A549 (cell line): ENCODE results near the gene DHX16. TPM values are rescaled to one million over a fixed set of nuclear protein-coding genes. Genes with fewer than 3 reads are reported as not detected.

Source experiments
- ATAC-seq, 2 experiments: fragments of 200-7000 bp in 1 of 2; fragments of >200 bp in 1 of 2; cut with Nextera tagmentation in 1 of 2; cut with Tn5 transposase in 1 of 2; 3 replicates each; pipeline versions ENCODE4 v1.8.0 to v1.9.1; 2018 to 2020; ENCODE audit warnings: mild to moderate bottlenecking in 1 of 2, moderate library complexity in 1 of 2
- CTCF ChIA-PET: fragments of 300-600 bp; sonication (Branson Sonifier 250); formaldehyde crosslinking; extraction: SDS; loops from one replicate; lab custom pipeline; 2021; ENCODE audit warnings: antibody characterized with exemption, inconsistent platforms; lab: Yijun Ruan, JAX
- POLR2A ChIA-PET: fragments of 350-600 bp; formaldehyde crosslinking; extraction: SDS; loops from one replicate; lab custom pipeline; 2021; ENCODE audit warnings: antibody characterized with exemption, inconsistent platforms; lab: Yijun Ruan, JAX
- DNase-seq, 2 experiments: peaks; one replicate each; pipeline versions ENCODE4 v3.0.0 to v3.0.0-alpha.2; 2011 to 2016; ENCODE audit warnings: low read depth in 1 of 2, low spot score in 1 of 2
- FAIRE-seq: peaks from 2 replicates; lab custom pipeline; 2011; peaks lifted over from hg19 to GRCh38; lab: Jason Lieb, UNC
- H3K27ac ChIP-seq, 2 experiments: fragments of >200 bp; sonication (Bioruptor Twin); formaldehyde crosslinking; 3 replicates each; pipeline ENCODE4 v1.5.1; 2016 to 2017
- H3K4me1 ChIP-seq: fragments of >200 bp; sonication (Bioruptor Twin); formaldehyde crosslinking; 3 replicates; pipeline ENCODE4 v1.6.1; 2016
- H3K4me2 ChIP-seq: fragments of >200 bp; sonication (Bioruptor Twin); formaldehyde crosslinking; 3 replicates; pipeline ENCODE4 v1.6.1; 2016
- H3K4me3 ChIP-seq: fragments of >200 bp; sonication (Bioruptor Twin); formaldehyde crosslinking; 3 replicates; pipeline ENCODE4 v1.5.1; 2016
- H3K9me3 ChIP-seq: fragments of >200 bp; sonication (Bioruptor Twin); formaldehyde crosslinking; 3 replicates; pipeline ENCODE4 v1.6.1; 2016
- BHLHE40 ChIP-seq: IDR thresholded peaks from 2 replicates; pipeline ENCODE4 v1.6.1; 2012; ENCODE audit warnings: low read depth, low read length, inconsistent platforms
- CHD4 ChIP-seq: fragments of 200-600 bp; sonication (generic); IDR thresholded peaks from 2 replicates; pipeline ENCODE4 v1.6.1; 2016; ENCODE audit warnings: antibody characterized with exemption, mild to moderate bottlenecking, borderline replicate concordance
- EHMT2 ChIP-seq: fragments of 200-600 bp; sonication (generic); IDR thresholded peaks from 2 replicates; pipeline ENCODE4 v1.6.1; 2016; ENCODE audit warnings: antibody characterized with exemption, low read depth, mild to moderate bottlenecking, moderate library complexity
- ESRRA ChIP-seq: fragments of 150-350 bp; IDR thresholded peaks from 2 replicates; pipeline ENCODE4 v1.6.1; 2014; ENCODE audit warnings: mild to moderate bottlenecking, low read length, borderline replicate concordance
- FOXS1 ChIP-seq: fragments of 250-450 bp; sonication (Bioruptor Pico); IDR thresholded peaks from 2 replicates; pipeline ENCODE4 v1.5.0; 2020; ENCODE audit warnings: mild to moderate bottlenecking, moderate library complexity
- HDAC2 ChIP-seq: fragments of 200-600 bp; sonication (generic); IDR thresholded peaks from 2 replicates; pipeline ENCODE4 v1.6.1; 2016
- HMGXB4 ChIP-seq: fragments of 250-450 bp; sonication (Bioruptor Pico); IDR thresholded peaks from 2 replicates; pipeline ENCODE4 v1.5.0; 2021; ENCODE audit warnings: mild to moderate bottlenecking, moderate library complexity, borderline replicate concordance
- HOXA7 ChIP-seq: fragments of 250-450 bp; sonication (Bioruptor Pico); IDR thresholded peaks from 2 replicates; pipeline ENCODE4 v1.5.0; 2020; ENCODE audit warnings: mild to moderate bottlenecking, moderate library complexity
- HOXB13 ChIP-seq: fragments of 250-450 bp; sonication (Bioruptor Pico); IDR thresholded peaks from 2 replicates; pipeline ENCODE4 v1.5.0; 2020; ENCODE audit warnings: low read depth, mild to moderate bottlenecking, moderate library complexity
- JUN ChIP-seq, 2 experiments: fragments of >200 bp; sonication (Bioruptor Twin); formaldehyde crosslinking; IDR thresholded peaks; 2 replicates in 1 of 2; 3 replicates in 1 of 2; pipeline ENCODE4 v1.6.1; 2016 to 2017
- KDM5A ChIP-seq: fragments of 200-600 bp; sonication (generic); IDR thresholded peaks from 2 replicates; pipeline ENCODE4 v1.6.1; 2016; ENCODE audit warnings: antibody characterized with exemption, mild to moderate bottlenecking
- MAFK ChIP-seq: fragments of 450-650 bp; IDR thresholded peaks from 2 replicates; pipeline ENCODE4 v1.6.1; 2014; ENCODE audit not compliant: partially characterized antibody
- MAZ ChIP-seq: fragments of 150-350 bp; IDR thresholded peaks from 2 replicates; pipeline ENCODE4 v1.6.1; 2014; ENCODE audit warnings: antibody characterized with exemption, low read depth, low read length, borderline replicate concordance
- NPAS2 ChIP-seq: fragments of 250-450 bp; sonication (Bioruptor Pico); IDR thresholded peaks from 2 replicates; pipeline ENCODE4 v1.8.0; 2022; ENCODE audit warnings: mild to moderate bottlenecking, moderate library complexity, borderline replicate concordance
- RAD21 ChIP-seq, 2 experiments: fragments of >200 bp in 1 of 2; sonication (Bioruptor Twin) in 1 of 2; formaldehyde crosslinking in 1 of 2; IDR thresholded peaks in 1 of 2; conservative IDR thresholded peaks in 1 of 2; 2 replicates in 1 of 2; 3 replicates in 1 of 2; pipeline ENCODE4 v1.6.1; 2012 to 2018; ENCODE audit warnings: inconsistent platforms in 1 of 2
- RNF2 ChIP-seq: fragments of 200-600 bp; sonication (generic); IDR thresholded peaks from 2 replicates; pipeline ENCODE4 v1.6.1; 2016; ENCODE audit warnings: low read depth, mild to moderate bottlenecking, antibody characterized with exemption, moderate library complexity, borderline replicate concordance
- TFCP2L1 ChIP-seq: fragments of 250-450 bp; sonication (Bioruptor Pico); IDR thresholded peaks from 2 replicates; pipeline ENCODE4 v1.5.0; 2021; ENCODE audit warnings: mild to moderate bottlenecking
- ZNF302 ChIP-seq: fragments of 250-450 bp; sonication (Bioruptor Pico); IDR thresholded peaks from 2 replicates; pipeline ENCODE4 v1.9.0; 2021; ENCODE audit warnings: inconsistent platforms, mild to moderate bottlenecking, moderate library complexity
- ZSCAN20 ChIP-seq: fragments of 250-450 bp; sonication (Bioruptor Pico); IDR thresholded peaks from 2 replicates; pipeline ENCODE4 v1.8.0; 2022; ENCODE audit warnings: mild to moderate bottlenecking, moderate library complexity
- WGBS: methylation state at CpG from one replicate; pipeline ENCODE4 v1.1.6; 2017; ENCODE audit errors: missing lambda C conversion rate; 5-methylcytosine and 5-hydroxymethylcytosine counted together
- polyA plus RNA-seq, 4 experiments: library from polyadenylated mRNA; depleted of rRNA in 3 of 4; stranded (reverse); fragments of >200 nt; fragmentation: RNase III in 1 of 4; extraction: RNeasy Plus Mini Kit Qiagen cat#74134 plus additional on column Dnase treatment in 1 of 4; gene quantifications; 2 replicates in 3 of 4; 3 replicates in 1 of 4; pipeline ENCODE4 v1.2.3, GENCODE V29; 2011 to 2017
- TF ChIP-seq, protein P1 (sequence below): fragments of 250-450 bp; sonication (Bioruptor Pico); IDR thresholded peaks from 2 replicates; pipeline ENCODE4 v1.5.0; 2020; ENCODE audit warnings: low read depth, mild to moderate bottlenecking, moderate library complexity
- TF ChIP-seq, protein P2 (sequence below): fragments of >200 bp; sonication (Bioruptor Twin); formaldehyde crosslinking; IDR thresholded peaks from 3 replicates; pipeline ENCODE4 v1.5.1; 2016

DHX16 gene
- polyA plus RNA-seq, 2 of the 4 experiments (the other 2 are of a cell fraction), result 31.6 TPM

- peak overlapping the region; percentile 100; the same call in 1 of the 3 replicates for H3K4me2 ChIP-seq
- FAIRE-seq, result no peak
- POLR2A ChIA-PET, result interaction anchor here (1.8 to 3.0 kb wide), 4 partner anchors 12 to 67 kb away, joined by 4 to 15 read pairs (median 10); partner anchors contain the start of gene ABCF1
Measured at GRCh38 chr6:30612213-30612612, 60.6 kb downstream of the DHX16 start.

GRCh38 chr6:30611856-30612194 is 61.0 kb downstream of the DHX16 start:
- 85% methylated on average over 2 of the region's 2 CpGs for WGBS
- ChIA-PET CTCF (interaction anchor here (0.9 to 3.7 kb wide), 3 partner anchors 8 to 21 kb away, joined by 4 to 16 read pairs (median 6); no protein-coding TSS in a partner anchor), POLR2A (interaction anchor here (1.8 to 2.1 kb wide), 2 partner anchors 15 to 67 kb away, joined by 4 to 10 read pairs; no protein-coding TSS in a partner anchor)
- DNase-seq, result no peak
- H3K27ac ChIP-seq, result no peak overlapping the region
- H3K9me3 ChIP-seq, result no peaks in the 10 kb centered on the region
- no peak for ATAC-seq
- no peak for FAIRE-seq
- H3K4me2 ChIP-seq, result no peak overlapping the region
- H3K4me3 ChIP-seq, result no peak overlapping the region
- H3K4me1 ChIP-seq, result peaks cover 33% of the 10 kb centered on the region
- TF ChIP-seq CHD4 (no peak), ZNF302 (CRISPR knock-in tag) (no peak), FOXS1 (no peak), JUN (IDR thresholded peaks at IDR 0.05) (no peak), HDAC2 (no peak), KDM5A (no peak), TFCP2L1 (no peak), HOXB13 (no peak), ESRRA (no peak), ZSCAN20 (CRISPR knock-in tag) (no peak), RNF2 (no peak), MAFK (no peak), EHMT2 (no peak), RAD21 (conservative IDR thresholded peaks at IDR 0.05 in 1 of 2, IDR thresholded peaks at IDR 0.05 in 1 of 2) (no peak), HMGXB4 (CRISPR knock-in tag) (no peak), MAZ (no peak)
- TF ChIP-seq, protein P1, sequence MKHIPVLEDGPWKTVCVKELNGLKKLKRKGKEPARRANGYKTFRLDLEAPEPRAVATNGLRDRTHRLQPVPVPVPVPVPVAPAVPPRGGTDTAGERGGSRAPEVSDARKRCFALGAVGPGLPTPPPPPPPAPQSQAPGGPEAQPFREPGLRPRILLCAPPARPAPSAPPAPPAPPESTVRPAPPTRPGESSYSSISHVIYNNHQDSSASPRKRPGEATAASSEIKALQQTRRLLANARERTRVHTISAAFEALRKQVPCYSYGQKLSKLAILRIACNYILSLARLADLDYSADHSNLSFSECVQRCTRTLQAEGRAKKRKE (CRISPR knock-in tag), result no peak
- TF ChIP-seq, protein P2, sequence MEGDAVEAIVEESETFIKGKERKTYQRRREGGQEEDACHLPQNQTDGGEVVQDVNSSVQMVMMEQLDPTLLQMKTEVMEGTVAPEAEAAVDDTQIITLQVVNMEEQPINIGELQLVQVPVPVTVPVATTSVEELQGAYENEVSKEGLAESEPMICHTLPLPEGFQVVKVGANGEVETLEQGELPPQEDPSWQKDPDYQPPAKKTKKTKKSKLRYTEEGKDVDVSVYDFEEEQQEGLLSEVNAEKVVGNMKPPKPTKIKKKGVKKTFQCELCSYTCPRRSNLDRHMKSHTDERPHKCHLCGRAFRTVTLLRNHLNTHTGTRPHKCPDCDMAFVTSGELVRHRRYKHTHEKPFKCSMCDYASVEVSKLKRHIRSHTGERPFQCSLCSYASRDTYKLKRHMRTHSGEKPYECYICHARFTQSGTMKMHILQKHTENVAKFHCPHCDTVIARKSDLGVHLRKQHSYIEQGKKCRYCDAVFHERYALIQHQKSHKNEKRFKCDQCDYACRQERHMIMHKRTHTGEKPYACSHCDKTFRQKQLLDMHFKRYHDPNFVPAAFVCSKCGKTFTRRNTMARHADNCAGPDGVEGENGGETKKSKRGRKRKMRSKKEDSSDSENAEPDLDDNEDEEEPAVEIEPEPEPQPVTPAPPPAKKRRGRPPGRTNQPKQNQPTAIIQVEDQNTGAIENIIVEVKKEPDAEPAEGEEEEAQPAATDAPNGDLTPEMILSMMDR, result no peak

More at GRCh38 chr6:30612213-30612612, 60.6 kb downstream of the DHX16 start:
- Histone ChIP-seq H3K9me3 (no peaks in the 10 kb centered on the region), H3K27ac (no peak overlapping the region), H3K4me1 (peaks cover 33% of the 10 kb centered on the region), H3K4me3 (no peak overlapping the region)
- CTCF ChIA-PET, result interaction anchor here (0.9 to 3.7 kb wide), 4 partner anchors 8 to 129 kb away, joined by 3 to 16 read pairs (median 5); no protein-coding TSS in a partner anchor
- DNase-seq (peak in 1 of 2 experiments; percentile 39), ATAC-seq (no peak)
- 45% methylated on average over 1 of the region's 1 CpG for WGBS
- TF ChIP-seq NPAS2 (CRISPR knock-in tag), result no peak
- 0 out of 2 replicates have a peak, but pooled peaks have one; percentile 18 for TF ChIP-seq HOXA7 (CRISPR knock-in tag)
- no peak for TF ChIP-seq BHLHE40
